Sigmoid colon (tissue), 7 donors: ENCODE data around the gene MGAT1. TPM values are rescaled to one million over a fixed set of nuclear protein-coding genes. Genes with fewer than 3 reads are reported as not detected.

Experiments
- DNase-seq: peaks from one replicate; pipeline ENCODE4 v3.0.0-alpha.2; 2019
- H3K27ac ChIP-seq, 4 donors: fragments of 200-600 bp; sonication (generic); one replicate each; pipeline ENCODE4 v1.5.1; 2016 to 2019; ENCODE audit warnings: mild to moderate bottlenecking in 1 of 4
- H3K27me3 ChIP-seq, 3 donors: fragments of 200-600 bp; sonication (generic); one replicate each; pipeline ENCODE4 v1.5.1; 2019; ENCODE audit warnings: mild to moderate bottlenecking in 1 of 3
- H3K36me3 ChIP-seq, 4 donors: fragments of 200-600 bp; sonication (generic); one replicate each; pipeline ENCODE4 v1.5.1; 2016 to 2019
- H3K4me1 ChIP-seq, 4 donors: fragments of 200-600 bp; sonication (generic); one replicate each; pipeline ENCODE4 v1.5.1; 2017 to 2019
- H3K4me3 ChIP-seq, 4 donors: fragments of 200-600 bp; sonication (generic); one replicate each; pipeline ENCODE4 v1.5.1; 2017 to 2019; ENCODE audit warnings: mild to moderate bottlenecking in 2 of 4, moderate library complexity in 1 of 4
- H3K9me3 ChIP-seq, 4 donors: fragments of 200-600 bp in 3 of 4; sonication (generic) in 3 of 4; one replicate each; pipeline versions ENCODE4 v1.5.1 to v1.6.1; 2013 to 2019
- CTCF ChIP-seq, 4 experiments: fragments of 450-650 bp in 3 of 4; fragments of 200-600 bp in 1 of 4; IDR thresholded peaks; one replicate each; pipeline ENCODE4 v1.5.1; 2016 to 2019; ENCODE audit warnings: antibody characterized with exemption in 4 of 4, mild to moderate bottlenecking in 3 of 4, moderate library complexity in 2 of 4
- EP300 ChIP-seq, 4 donors: sonication (generic); formaldehyde crosslinking; IDR thresholded peaks; one replicate each; pipeline ENCODE4 v1.6.1; 2017; ENCODE audit warnings: antibody characterized with exemption in 4 of 4
- POLR2A ChIP-seq, 2 donors: fragments of 450-650 bp; IDR thresholded peaks; one replicate each; pipeline ENCODE4 v1.6.1; 2016; ENCODE audit warnings: antibody characterized with exemption in 2 of 2, mild to moderate bottlenecking in 2 of 2, moderate library complexity in 2 of 2
- POLR2AphosphoS5 ChIP-seq, 4 donors: sonication (generic); formaldehyde crosslinking; IDR thresholded peaks; one replicate each; pipeline ENCODE4 v1.6.1; 2017; ENCODE audit warnings: antibody characterized with exemption in 4 of 4
- WGBS, 2 donors: extraction: QIAGEN DNeasy Blood & Tissue Kit; methylation state at CpG; one replicate each; pipeline ENCODE4 v1.1.7; 2013; 5-methylcytosine and 5-hydroxymethylcytosine counted together
- intact Hi-C: fragments of 100-400 bp; cut with DNase I; formaldehyde crosslinking; loops from one replicate; pipeline ENCODE4 v1.15.1; 2023
- polyA plus RNA-seq, 3 donors: library from polyadenylated mRNA; stranded (reverse); fragments of 200-250 nt; gene quantifications; one replicate each; pipeline ENCODE4 v1.2.3, GENCODE V29; 2013
- total RNA-seq, 4 donors: library from RNA; depleted of rRNA; stranded (reverse); fragments of >200 nt; gene quantifications; one replicate each; pipeline ENCODE4 v1.1.0, GENCODE V29; 2016
- donor health status: healthy with polysubstance abuse.
- donor health status: Bipolar disorder and iron deficiency.
- donor health status: healthy.

MGAT1 gene
- total and polyA plus RNA-seq, 7 donors, result 41.4 to 149 (median 105) TPM

- Histone ChIP-seq H3K9me3 (no peaks in the 10 kb centered on the region), H3K36me3 (peaks cover 12 to 34% (median 21%) of the 10 kb centered on the region in 4 donors), H3K4me3 (no peak overlapping the region), H3K4me1 (peaks cover 0 to 48% (median 35%) of the 10 kb centered on the region in 4 donors), H3K27ac (peak overlapping the region; percentile 77 to 89 (median 82)), H3K27me3 (no peaks in the 10 kb centered on the region)
- DNase-seq, result no peak
- 60 to 76% methylated on average over 21 of the region's 21 CpGs for WGBS, 2 donors
- TF ChIP-seq POLR2A (IDR thresholded peaks at IDR 0.05) (no peak), EP300 (IDR thresholded peaks at IDR 0.05) (no peak), POLR2AphosphoS5 (IDR thresholded peaks at IDR 0.05) (no peak), CTCF (IDR thresholded peaks at IDR 0.05) (no peak)
- intact Hi-C loops, result loop anchor here (2.0 to 5.0 kb wide), 2 partner anchors 14 to 76 kb away; partner anchors contain the start of gene ZFP62
Measured at GRCh38 chr5:180786531-180787398, 15.8 kb downstream of the MGAT1 start.

- H3K4me1 ChIP-seq, result peaks cover 0 to 48% (median 35%) of the 10 kb centered on the region in 4 donors
- intact Hi-C loops, result loop anchor here (2.0 to 5.0 kb wide), 3 partner anchors 15 to 373 kb away; partner anchors contain the start of gene ZFP62
- H3K9me3 ChIP-seq, result no peaks in the 10 kb centered on the region
- H3K4me3 ChIP-seq, result no peak overlapping the region
- no peak for DNase-seq
- TF ChIP-seq POLR2A (IDR thresholded peaks at IDR 0.05), result no peak
- TF ChIP-seq POLR2AphosphoS5 (IDR thresholded peaks at IDR 0.05), result no peak
- TF ChIP-seq EP300 (IDR thresholded peaks at IDR 0.05), result no peak
- TF ChIP-seq CTCF (IDR thresholded peaks at IDR 0.05), result no peak
- WGBS, 2 donors, result 45 to 47% methylated on average over 5 of the region's 5 CpGs
- peak overlapping the region; percentile 77 to 89 (median 82) for H3K27ac ChIP-seq
- no peaks in the 10 kb centered on the region for H3K27me3 ChIP-seq
- H3K36me3 ChIP-seq, result peaks cover 3 to 25% (median 11%) of the 10 kb centered on the region in 4 donors
Measured at GRCh38 chr5:180785794-180786221, 16.8 kb downstream of the MGAT1 start.

- H3K27ac ChIP-seq, result peak overlapping the region; percentile 77 to 89 (median 82)
- H3K4me3 ChIP-seq, result no peak overlapping the region
- no peaks in the 10 kb centered on the region for H3K9me3 ChIP-seq
- H3K36me3 ChIP-seq, result peaks cover 0 to 19% (median 8%) of the 10 kb centered on the region in 4 donors
- H3K4me1 ChIP-seq, result peaks cover 0 to 48% (median 35%) of the 10 kb centered on the region in 4 donors
- intact Hi-C loops, result loop anchor here (2.0 to 5.0 kb wide), 2 partner anchors 77 to 374 kb away; partner anchors contain the start of gene ZFP62
- 73 to 81% methylated on average over 15 of the region's 15 CpGs for WGBS, 2 donors
- no peak for TF ChIP-seq EP300 (IDR thresholded peaks at IDR 0.05)
- no peak for TF ChIP-seq CTCF (IDR thresholded peaks at IDR 0.05)
- no peak for TF ChIP-seq POLR2AphosphoS5 (IDR thresholded peaks at IDR 0.05)
- no peak for TF ChIP-seq POLR2A (IDR thresholded peaks at IDR 0.05)
- no peak for DNase-seq
- no peaks in the 10 kb centered on the region for H3K27me3 ChIP-seq
Measured at GRCh38 chr5:180785121-180785781, 17.4 kb downstream of the MGAT1 start.

GRCh38 chr5:180784497-180785097 lies 18.0 kb downstream of the MGAT1 start:
- peak; percentile 89 for DNase-seq
- no peaks in the 10 kb centered on the region for H3K9me3 ChIP-seq
- peaks cover 0 to 48% (median 35%) of the 10 kb centered on the region in 4 donors for H3K4me1 ChIP-seq
- WGBS, 2 donors, result 33 to 46% methylated on average over 13 of the region's 13 CpGs
- no peak overlapping the region for H3K4me3 ChIP-seq
- H3K36me3 ChIP-seq, result peaks cover 0 to 12% (median 2%) of the 10 kb centered on the region in 4 donors
- intact Hi-C loops, result loop anchor here (1.0 to 5.0 kb wide), 3 partner anchors 48 to 374 kb away; partner anchors contain the start of gene ZFP62
- H3K27ac ChIP-seq, result peak overlapping the region; percentile 77 to 89 (median 82)
- H3K27me3 ChIP-seq, result no peaks in the 10 kb centered on the region
- TF ChIP-seq CTCF (IDR thresholded peaks at IDR 0.05) (peak; percentile 24 to 65 (median 59)), POLR2AphosphoS5 (IDR thresholded peaks at IDR 0.05) (peak in 3 of 4 donors; percentile 16 to 44 (median 38)), EP300 (IDR thresholded peaks at IDR 0.05) (no peak), POLR2A (IDR thresholded peaks at IDR 0.05) (no peak)
